Endothelial cell of umbilical vein (primary cell): ENCODE data around the gene CMIP. TPM values are rescaled to one million over a fixed set of nuclear protein-coding genes. Genes with fewer than 3 reads are reported as not detected.

Experiments
- BruUV-seq: library from RNA; stranded (reverse); fragments of 400-500 nt; replicated peaks from 2 replicates; lab custom pipeline; 2021; lab: Mats Ljungman, UMichigan
- CTCF ChIA-PET: fragments of 300-600, 350-600 bp; sonication (Branson Sonifier 250); formaldehyde crosslinking; loops from one replicate; lab custom pipeline; 2021; ENCODE audit warnings: antibody characterized with exemption, inconsistent platforms; lab: Charles Lee
- POLR2A ChIA-PET: fragments of 300-600, 350-600 bp; sonication (Branson Sonifier 250); formaldehyde crosslinking; loops from one replicate; lab custom pipeline; 2021; ENCODE audit warnings: antibody characterized with exemption, inconsistent platforms; lab: Charles Lee
- DNase-seq: peaks from one replicate; pipeline ENCODE4 v3.0.0-alpha.2; 2011; ENCODE audit warnings: low read depth, low spot score
- FAIRE-seq: peaks from 2 replicates; lab custom pipeline; 2011; peaks lifted over from hg19 to GRCh38; lab: Jason Lieb, UNC
- H2AFZ ChIP-seq: 2 replicates; pipeline ENCODE4 v1.6.0; 2012; ENCODE audit warnings: low read depth, low read length, control low read depth, inconsistent platforms
- H3K27ac ChIP-seq: 2 replicates; pipeline ENCODE4 v1.5.1; 2011; ENCODE audit warnings: low read depth, mild to moderate bottlenecking, control low read depth, low read length, moderate library complexity; ENCODE audit not compliant: insufficient read depth
- H3K27me3 ChIP-seq, 2 experiments: 2 replicates each; pipeline versions ENCODE4 v1.6.0 to v1.6.1; 2011; ENCODE audit warnings: low read length in 2 of 2, mixed read lengths in 1 of 2; ENCODE audit not compliant: control insufficient read depth in 2 of 2, insufficient read depth in 2 of 2
- H3K36me3 ChIP-seq, 2 experiments: 2 replicates in 1 of 2; 3 replicates in 1 of 2; pipeline ENCODE4 v1.5.1; 2011; ENCODE audit warnings: low read length in 2 of 2, mild to moderate bottlenecking in 1 of 2, moderate library complexity in 1 of 2; ENCODE audit not compliant: control insufficient read depth in 2 of 2, insufficient read depth in 2 of 2; ENCODE audit errors: extremely low read depth in 1 of 2
- H3K4me1 ChIP-seq: 3 replicates; pipeline ENCODE4 v1.5.1; 2011; ENCODE audit warnings: mild to moderate bottlenecking, low read length; ENCODE audit not compliant: control insufficient read depth, insufficient read depth; ENCODE audit errors: extremely low read depth
- H3K4me2 ChIP-seq: 2 replicates; pipeline ENCODE4 v1.6.1; 2011; ENCODE audit warnings: low read length, control low read depth, mixed read lengths; ENCODE audit not compliant: insufficient read depth
- H3K4me3 ChIP-seq, 3 experiments: fragments of 200-600 bp in 1 of 3; sonication (generic), shearing (Covaris generic) in 1 of 3; replicated peaks in 1 of 3; 2 replicates each; pipeline ENCODE4 v1.5.1; 2011 to 2016; ENCODE audit warnings: control low read depth in 3 of 3, low read length in 3 of 3, mild to moderate bottlenecking in 2 of 3, inconsistent platforms in 1 of 3, low read depth in 1 of 3, moderate library complexity in 1 of 3; ENCODE audit not compliant: insufficient read depth in 1 of 3
- H3K79me2 ChIP-seq: 2 replicates; pipeline ENCODE4 v1.6.0; 2012; ENCODE audit warnings: low read length, inconsistent platforms; ENCODE audit not compliant: control insufficient read depth, insufficient read depth
- H3K9ac ChIP-seq: replicated peaks from 2 replicates; pipeline ENCODE3; 2011; ENCODE audit warnings: low read length, control low read depth; ENCODE audit not compliant: insufficient read depth; ENCODE audit errors: extremely low read depth
- H3K9me1 ChIP-seq: replicated peaks from 3 replicates; pipeline ENCODE4 v1.6.0; 2011; ENCODE audit warnings: mild to moderate bottlenecking, low read length; ENCODE audit not compliant: control insufficient read depth, insufficient read depth; ENCODE audit errors: extremely low read depth
- H3K9me3 ChIP-seq: replicated peaks from 2 replicates; pipeline ENCODE4 v1.5.1; 2012; ENCODE audit warnings: low read length, inconsistent platforms; ENCODE audit not compliant: control insufficient read depth, insufficient read depth
- H4K20me1 ChIP-seq: replicated peaks from 2 replicates; pipeline ENCODE3; 2011; ENCODE audit warnings: mild to moderate bottlenecking, low read length; ENCODE audit not compliant: control insufficient read depth, insufficient read depth; ENCODE audit errors: extremely low read depth
- EZH2 ChIP-seq: IDR thresholded peaks from 2 replicates; pipeline ENCODE4 v1.6.1; 2012; ENCODE audit warnings: borderline replicate concordance, low read depth, mild to moderate bottlenecking, moderate library complexity, low read length, inconsistent platforms; ENCODE audit not compliant: severe bottlenecking
- FOS ChIP-seq: IDR thresholded peaks from 2 replicates; pipeline ENCODE4 v1.6.1; 2011; ENCODE audit warnings: mild to moderate bottlenecking, low read length, moderate library complexity, borderline replicate concordance; ENCODE audit not compliant: insufficient read depth
- GATA2 ChIP-seq: IDR thresholded peaks from 2 replicates; pipeline ENCODE4 v1.7.0; 2011; ENCODE audit warnings: low read depth, mild to moderate bottlenecking, moderate library complexity, mixed read lengths, low read length; ENCODE audit not compliant: insufficient read length, insufficient read depth
- JUN ChIP-seq: IDR thresholded peaks from 2 replicates; pipeline ENCODE4 v1.6.1; 2011; ENCODE audit warnings: borderline replicate concordance, low read depth; ENCODE audit not compliant: insufficient read length, insufficient read depth
- MYC ChIP-seq: IDR thresholded peaks from one replicate; pipeline ENCODE4 v1.6.1; 2011; ENCODE audit warnings: mild to moderate bottlenecking, low read depth, low read length
- POLR2A ChIP-seq: IDR thresholded peaks from 2 replicates; pipeline ENCODE4 v1.6.1; 2012; ENCODE audit warnings: low read depth, mild to moderate bottlenecking, control low read depth, low read length
- POLR2AphosphoS5 ChIP-seq: IDR thresholded peaks from 2 replicates; pipeline ENCODE4 v1.6.1; 2012; ENCODE audit warnings: low read depth, mild to moderate bottlenecking, control low read depth, low read length, moderate library complexity; ENCODE audit not compliant: insufficient read depth
- dilution Hi-C: fragments of 300-500 bp; cut with MboI; formaldehyde crosslinking; loops from one replicate; pipeline ENCODE4 v1.15.0; 2019; ENCODE audit warnings: low sequenced_read_pairs; ENCODE audit not compliant: extremely low pct_ligation_motif_present
- intact Hi-C: fragments of 100-400 bp; cut with micrococcal nuclease; formaldehyde crosslinking; loops from one replicate; pipeline ENCODE4 v1.10.0; 2022
- polyA plus RNA-seq, 4 experiments: library from polyadenylated mRNA; depleted of rRNA in 3 of 4; stranded (reverse) in 3 of 4; unstranded in 1 of 4; fragments of >200 nt; gene quantifications; 2 replicates each; pipeline versions ENCODE4 v1.2.1 to v1.2.3, GENCODE V29; 2011 to 2012; ENCODE audit warnings: missing spikeins in 1 of 4
- total RNA-seq: library from RNA; stranded (reverse); gene quantifications from 2 replicates; pipeline ENCODE4 v1.2.3, GENCODE V29; 2021
- TF ChIP-seq, protein P1 (sequence below): IDR thresholded peaks from 2 replicates; pipeline ENCODE4 v1.6.1; 2011; ENCODE audit not compliant: insufficient read depth, insufficient read length
- TF ChIP-seq, protein P2 (sequence below), 2 donors: IDR thresholded peaks; 1 replicate in 1 of 2; 2 replicates in 1 of 2; pipeline ENCODE4 v1.5.1; 2011; ENCODE audit warnings: low read length in 2 of 2, mild to moderate bottlenecking in 2 of 2, moderate library complexity in 2 of 2, control low read depth in 1 of 2, inconsistent platforms in 1 of 2, low read depth in 1 of 2; ENCODE audit not compliant: insufficient read depth in 1 of 2; ENCODE audit errors: extremely low read depth in 1 of 2

CMIP gene
- total and polyA plus RNA-seq, 2 donors (not counting 3 experiments of a cell fraction or from before 2014, with no cell fraction given): 29.0 to 101 TPM

DNA sequence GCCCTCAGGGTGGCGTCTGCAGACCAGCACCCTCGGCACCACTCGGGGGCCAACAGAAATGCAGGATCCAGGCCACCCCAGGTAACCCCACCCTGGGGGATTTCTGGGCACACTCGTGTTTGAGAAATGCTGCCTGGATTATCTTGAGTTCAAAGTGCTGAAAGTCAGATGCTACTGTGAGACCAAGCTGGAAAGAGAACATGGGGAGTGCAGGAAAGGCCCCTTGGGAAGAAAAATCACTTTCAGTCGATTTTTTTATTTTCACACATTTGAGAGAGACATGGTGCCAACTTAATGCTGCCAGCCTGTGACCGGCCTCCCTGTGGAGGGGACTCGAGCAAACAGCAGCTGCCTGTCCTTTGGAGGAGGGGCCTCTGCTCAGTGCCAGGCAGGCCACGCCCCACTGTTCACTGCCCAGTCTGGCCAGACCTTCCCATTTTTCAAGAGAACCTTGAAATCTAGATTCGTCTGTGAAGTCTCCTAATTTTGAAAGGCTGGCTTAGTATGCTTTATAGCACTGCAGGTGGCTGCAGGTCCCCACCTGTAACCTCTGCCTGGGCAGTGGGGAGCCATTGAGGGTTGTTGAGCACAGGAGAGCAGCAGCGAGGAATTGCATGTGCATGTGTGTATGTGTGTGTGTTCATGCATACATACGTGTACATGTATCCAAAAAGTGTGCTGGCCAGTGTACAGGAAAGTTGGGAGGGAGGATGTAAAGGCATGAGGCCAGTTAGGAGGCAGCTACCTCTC, 263.8 kb downstream of the CMIP start:
- intact Hi-C loops (no loop called here), dilution Hi-C loops (no loop called here)
- peaks cover 7 to 44% of the 10 kb centered on the region in 2 experiments for H3K36me3 ChIP-seq
- no peak for FAIRE-seq
- BruUV-seq: no TSS peak
- no peak for TF ChIP-seq MYC
- no peak for TF ChIP-seq EZH2
- TF ChIP-seq POLR2A: no peak
- no peak for TF ChIP-seq JUN
- no peak for TF ChIP-seq POLR2AphosphoS5
- TF ChIP-seq, protein P1, sequence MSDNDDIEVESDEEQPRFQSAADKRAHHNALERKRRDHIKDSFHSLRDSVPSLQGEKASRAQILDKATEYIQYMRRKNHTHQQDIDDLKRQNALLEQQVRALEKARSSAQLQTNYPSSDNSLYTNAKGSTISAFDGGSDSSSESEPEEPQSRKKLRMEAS: no peak
- no peak for TF ChIP-seq GATA2
- no peak for TF ChIP-seq FOS
- TF ChIP-seq, protein P2, sequence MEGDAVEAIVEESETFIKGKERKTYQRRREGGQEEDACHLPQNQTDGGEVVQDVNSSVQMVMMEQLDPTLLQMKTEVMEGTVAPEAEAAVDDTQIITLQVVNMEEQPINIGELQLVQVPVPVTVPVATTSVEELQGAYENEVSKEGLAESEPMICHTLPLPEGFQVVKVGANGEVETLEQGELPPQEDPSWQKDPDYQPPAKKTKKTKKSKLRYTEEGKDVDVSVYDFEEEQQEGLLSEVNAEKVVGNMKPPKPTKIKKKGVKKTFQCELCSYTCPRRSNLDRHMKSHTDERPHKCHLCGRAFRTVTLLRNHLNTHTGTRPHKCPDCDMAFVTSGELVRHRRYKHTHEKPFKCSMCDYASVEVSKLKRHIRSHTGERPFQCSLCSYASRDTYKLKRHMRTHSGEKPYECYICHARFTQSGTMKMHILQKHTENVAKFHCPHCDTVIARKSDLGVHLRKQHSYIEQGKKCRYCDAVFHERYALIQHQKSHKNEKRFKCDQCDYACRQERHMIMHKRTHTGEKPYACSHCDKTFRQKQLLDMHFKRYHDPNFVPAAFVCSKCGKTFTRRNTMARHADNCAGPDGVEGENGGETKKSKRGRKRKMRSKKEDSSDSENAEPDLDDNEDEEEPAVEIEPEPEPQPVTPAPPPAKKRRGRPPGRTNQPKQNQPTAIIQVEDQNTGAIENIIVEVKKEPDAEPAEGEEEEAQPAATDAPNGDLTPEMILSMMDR (IDR thresholded peaks at IDR 0.05; ENCODE audit: extremely low read depth in 1 of 2, insufficient read depth in 1 of 2, low read depth in 1 of 2, low read length in 2 of 2): no peak
- H3K9me1 ChIP-seq: no peaks in the 10 kb centered on the region
- H3K79me2 ChIP-seq: no peaks in the 10 kb centered on the region
- DNase-seq: no peak
- H4K20me1 ChIP-seq: no peaks in the 10 kb centered on the region
- no peak overlapping the region for H3K9ac ChIP-seq
- POLR2A ChIA-PET: no interaction called here
- no peak overlapping the region for H3K4me2 ChIP-seq
- no peaks in the 10 kb centered on the region for H3K27me3 ChIP-seq
- H2AFZ ChIP-seq: no peak overlapping the region
- no peaks in the 10 kb centered on the region for H3K9me3 ChIP-seq
- no peak overlapping the region for H3K4me3 ChIP-seq
- CTCF ChIA-PET: interaction anchor here (1.4 kb wide), 1 partner anchor 11 kb away, joined by 5 read pairs; no protein-coding TSS in a partner anchor
- peak overlapping the region; percentile 24 for H3K27ac ChIP-seq
- peaks cover 29% of the 10 kb centered on the region for H3K4me1 ChIP-seq
